Activated B cell treated with CpG ODN at 0.5 μM for 24 hours (primary cell): ENCODE measurements around the gene EFCAB8. TPM values are rescaled to one million over a fixed set of nuclear protein-coding genes. Genes with fewer than 3 reads are reported as not detected.

Experiments used
- ATAC-seq: fragments of 200-7000 bp; cut with Tn5 transposase; one replicate; pipeline ENCODE4 v1.10.0; 2021; ENCODE audit warnings: low read depth, mild to moderate bottlenecking, moderate library complexity
- CTCF ChIA-PET: fragments of 350-600 bp; sonication (Branson Sonifier 250); formaldehyde crosslinking; loops from one replicate; lab custom pipeline; 2021; ENCODE audit warnings: antibody characterized with exemption; lab: Charles Lee
- POLR2A ChIA-PET: fragments of 350-600 bp; sonication (Branson Sonifier 250); formaldehyde crosslinking; loops from one replicate; lab custom pipeline; 2021; ENCODE audit warnings: antibody characterized with exemption; lab: Charles Lee
- DNase-seq: peaks from one replicate; pipeline ENCODE4 v3.0.0; 2022
- H3K27ac Mint-ChIP-seq: one replicate; pipeline ENCODE4 v1.8.0; 2020; ENCODE audit warnings: mixed read lengths
- H3K27me3 Mint-ChIP-seq: one replicate; pipeline ENCODE4 v1.8.0; 2021; ENCODE audit warnings: mixed read lengths
- H3K36me3 Mint-ChIP-seq: one replicate; pipeline ENCODE4 v1.8.0; 2021; ENCODE audit warnings: low read depth, mixed read lengths
- H3K4me1 Mint-ChIP-seq: one replicate; pipeline ENCODE4 v1.8.0; 2021; ENCODE audit warnings: mixed read lengths
- H3K4me3 Mint-ChIP-seq: one replicate; pipeline ENCODE4 v1.8.0; 2020; ENCODE audit warnings: mild to moderate bottlenecking, mixed read lengths
- H3K9me3 Mint-ChIP-seq: one replicate; pipeline ENCODE4 v1.8.0; 2020; ENCODE audit warnings: mixed read lengths
- intact Hi-C: fragments of 100-400 bp; cut with micrococcal nuclease; formaldehyde crosslinking; loops from one replicate; pipeline ENCODE4 v1.15.1; 2024
- total RNA-seq: library from RNA; stranded (reverse); gene quantifications from 2 replicates; pipeline ENCODE4 v1.2.3, GENCODE V29; 2022
- TF ChIP-seq, protein P1 (sequence below): fragments of 200-600 bp; IDR thresholded peaks from one replicate; pipeline ENCODE4 v1.8.0; 2022; ENCODE audit warnings: antibody characterized with exemption, mild to moderate bottlenecking

Gene EFCAB8
- total RNA-seq, 1 donor from 2014 or later: 0.71 TPM

DNA sequence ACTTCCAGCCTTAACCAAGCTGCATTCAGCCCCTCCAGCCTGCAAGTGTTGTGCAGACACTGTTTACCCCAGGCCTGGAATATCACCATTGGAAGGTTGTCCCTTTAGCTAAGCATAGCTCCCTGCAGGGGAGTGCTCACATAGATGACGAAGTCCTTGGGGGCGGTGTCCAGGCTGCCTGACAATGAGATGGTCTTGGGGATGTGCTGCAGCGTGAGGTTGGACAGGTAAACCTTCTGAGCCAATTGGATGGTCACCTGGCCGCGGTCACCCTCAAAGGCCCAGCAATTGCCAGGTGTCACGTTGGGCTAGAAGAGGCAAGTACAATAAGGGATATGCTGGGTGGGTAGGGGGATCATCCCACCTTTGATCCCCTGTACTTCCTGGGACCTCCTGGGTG is 126.9 kb downstream of the EFCAB8 start:
- Mint-ChIP-seq H3K4me3 (no peak overlapping the region), H3K9me3 (no peaks in the 10 kb centered on the region), H3K27ac (no peak overlapping the region), H3K27me3 (no peaks in the 10 kb centered on the region), H3K4me1 (peaks cover 2% of the 10 kb centered on the region), H3K36me3 (no peaks in the 10 kb centered on the region)
- POLR2A ChIA-PET: interaction anchor here (0.9 to 1.1 kb wide), 2 partner anchors 13 to 17 kb away, joined by 3 to 5 read pairs; no protein-coding TSS in a partner anchor
- CTCF ChIA-PET: no interaction called here
- ATAC-seq (no peak), DNase-seq (no peak)
- TF ChIP-seq, protein P1, sequence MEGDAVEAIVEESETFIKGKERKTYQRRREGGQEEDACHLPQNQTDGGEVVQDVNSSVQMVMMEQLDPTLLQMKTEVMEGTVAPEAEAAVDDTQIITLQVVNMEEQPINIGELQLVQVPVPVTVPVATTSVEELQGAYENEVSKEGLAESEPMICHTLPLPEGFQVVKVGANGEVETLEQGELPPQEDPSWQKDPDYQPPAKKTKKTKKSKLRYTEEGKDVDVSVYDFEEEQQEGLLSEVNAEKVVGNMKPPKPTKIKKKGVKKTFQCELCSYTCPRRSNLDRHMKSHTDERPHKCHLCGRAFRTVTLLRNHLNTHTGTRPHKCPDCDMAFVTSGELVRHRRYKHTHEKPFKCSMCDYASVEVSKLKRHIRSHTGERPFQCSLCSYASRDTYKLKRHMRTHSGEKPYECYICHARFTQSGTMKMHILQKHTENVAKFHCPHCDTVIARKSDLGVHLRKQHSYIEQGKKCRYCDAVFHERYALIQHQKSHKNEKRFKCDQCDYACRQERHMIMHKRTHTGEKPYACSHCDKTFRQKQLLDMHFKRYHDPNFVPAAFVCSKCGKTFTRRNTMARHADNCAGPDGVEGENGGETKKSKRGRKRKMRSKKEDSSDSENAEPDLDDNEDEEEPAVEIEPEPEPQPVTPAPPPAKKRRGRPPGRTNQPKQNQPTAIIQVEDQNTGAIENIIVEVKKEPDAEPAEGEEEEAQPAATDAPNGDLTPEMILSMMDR: no peak
- intact Hi-C loops: no loop called here

DNA sequence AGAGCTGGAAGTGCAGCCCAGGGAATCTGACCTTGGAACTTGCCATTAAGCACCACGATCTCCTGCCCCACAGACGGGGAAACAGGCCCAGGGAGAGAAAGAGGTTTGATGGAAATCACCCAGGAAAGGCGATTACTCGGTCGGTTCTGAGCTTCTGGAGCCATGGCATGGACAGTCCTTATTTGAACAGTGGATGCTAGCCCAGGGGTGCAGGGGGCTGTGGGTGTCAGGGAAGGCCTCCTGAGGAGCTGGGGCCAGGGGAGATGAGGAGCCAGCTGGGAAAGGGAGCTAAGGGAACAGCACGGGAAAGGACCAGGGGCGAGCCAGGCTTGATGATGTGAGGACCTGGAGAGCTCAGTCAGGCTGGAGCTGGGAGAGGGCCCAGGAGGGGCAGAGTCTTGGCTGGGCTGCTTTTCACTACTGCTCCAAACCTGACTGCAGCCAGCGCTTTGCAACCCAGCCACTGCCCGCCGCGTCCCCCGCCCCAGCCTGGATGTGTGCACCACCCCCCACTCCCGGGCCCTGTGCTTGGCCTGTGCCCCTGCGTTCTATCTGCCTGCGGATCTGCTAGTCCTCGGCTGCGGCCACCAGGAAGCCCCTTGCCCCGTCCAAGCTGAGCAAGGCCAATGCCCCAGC is 127.7 kb downstream of the EFCAB8 start:
- Mint-ChIP-seq H3K4me3 (no peak overlapping the region), H3K27ac (no peak overlapping the region), H3K4me1 (peaks cover 11% of the 10 kb centered on the region), H3K27me3 (peaks cover 3% of the 10 kb centered on the region), H3K36me3 (no peaks in the 10 kb centered on the region), H3K9me3 (no peaks in the 10 kb centered on the region)
- intact Hi-C loops: no loop called here
- CTCF ChIA-PET: no interaction called here
- TF ChIP-seq, protein P1: no peak
- no peak for DNase-seq
- no peak for ATAC-seq
- POLR2A ChIA-PET: interaction anchor here (0.9 to 1.1 kb wide), 2 partner anchors 14 to 18 kb away, joined by 3 to 5 read pairs; no protein-coding TSS in a partner anchor

DNA sequence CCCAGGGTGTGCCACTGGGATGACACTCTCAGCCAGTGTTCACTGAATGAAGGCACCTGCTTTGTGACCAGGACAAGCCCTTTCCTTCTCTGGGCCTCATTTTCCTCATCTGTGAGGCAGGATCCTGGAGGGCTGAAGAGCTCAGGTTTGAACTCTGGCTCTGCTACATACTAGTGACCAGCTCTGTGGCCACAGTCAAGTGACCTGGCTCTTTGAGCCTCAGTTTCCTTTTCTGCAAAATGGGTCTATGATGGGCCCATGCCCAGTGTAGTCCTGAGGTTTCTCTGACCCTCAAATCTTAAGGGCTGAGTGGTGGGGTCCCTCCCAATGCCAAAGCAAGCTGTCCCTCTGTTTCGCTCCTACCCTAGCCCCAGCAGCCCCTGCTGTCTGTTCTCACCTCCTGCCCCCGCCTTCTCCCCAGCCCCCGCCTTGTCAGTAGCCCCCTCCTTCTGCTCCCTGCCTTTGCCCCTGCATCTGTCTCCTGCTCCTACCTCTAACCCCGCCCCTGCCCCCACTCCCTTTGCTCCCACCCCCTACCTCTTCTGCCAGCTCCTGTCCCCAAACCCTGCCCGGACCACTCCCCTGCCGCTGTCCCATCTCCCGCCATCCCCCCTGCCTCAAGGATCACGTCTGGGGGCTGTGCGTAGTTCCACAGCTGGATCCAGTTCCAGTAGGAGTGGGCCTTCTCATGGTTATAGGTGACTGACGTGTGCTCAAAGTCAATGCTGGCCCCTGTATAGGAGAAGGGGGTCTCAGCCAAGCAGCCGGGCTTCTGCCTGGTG is 128.5 kb downstream of the EFCAB8 start:
- no peak for ATAC-seq
- no peak overlapping the region for H3K4me3 Mint-ChIP-seq
- CTCF ChIA-PET: no interaction called here
- intact Hi-C loops: no loop called here
- H3K4me1 Mint-ChIP-seq: peaks cover 19% of the 10 kb centered on the region
- no peak overlapping the region for H3K27ac Mint-ChIP-seq
- POLR2A ChIA-PET: interaction anchor here (0.6 to 1.1 kb wide), 2 partner anchors 15 to 142 kb away, joined by 3 to 5 read pairs; no protein-coding TSS in a partner anchor
- H3K27me3 Mint-ChIP-seq: peaks cover 3% of the 10 kb centered on the region
- TF ChIP-seq, protein P1: no peak
- H3K9me3 Mint-ChIP-seq: no peaks in the 10 kb centered on the region
- no peak for DNase-seq
- no peaks in the 10 kb centered on the region for H3K36me3 Mint-ChIP-seq

DNA sequence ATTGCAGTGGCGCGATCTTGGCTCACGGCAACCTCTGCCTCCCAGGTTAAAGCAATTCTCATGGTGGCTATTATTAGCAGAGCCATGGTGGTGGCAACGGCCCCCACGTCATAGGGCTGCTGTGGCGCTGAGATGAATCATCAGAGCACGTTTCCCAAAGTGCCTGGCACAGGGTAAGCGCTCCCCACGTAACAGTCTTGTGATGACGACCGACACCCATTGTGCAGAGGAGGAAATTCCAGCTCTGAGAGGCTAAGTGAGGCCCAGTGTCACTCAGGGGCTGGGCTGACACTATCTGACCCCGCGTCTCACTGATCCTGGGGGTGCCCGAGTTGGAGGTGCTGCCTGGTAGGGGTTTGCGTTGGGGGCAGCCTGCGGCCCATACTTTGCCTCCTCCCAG is 129.3 kb downstream of the EFCAB8 start:
- Mint-ChIP-seq H3K27me3 (peaks cover 3% of the 10 kb centered on the region), H3K9me3 (no peaks in the 10 kb centered on the region), H3K4me3 (no peak overlapping the region), H3K36me3 (no peaks in the 10 kb centered on the region), H3K27ac (no peak overlapping the region), H3K4me1 (peaks cover 23% of the 10 kb centered on the region)
- intact Hi-C loops: no loop called here
- no peak for ATAC-seq
- POLR2A ChIA-PET: interaction anchor here (0.6 kb wide), 1 partner anchor 143 kb away, joined by 3 read pairs; no protein-coding TSS in a partner anchor
- DNase-seq: no peak
- TF ChIP-seq, protein P1: no peak
- CTCF ChIA-PET: no interaction called here
